Left ventricle myocardium inferior (tissue), 1 donor: ENCODE results near the gene CNTNAP2. TPM values are rescaled to one million over a fixed set of nuclear protein-coding genes. Genes with fewer than 3 reads are reported as not detected.

Experiments
- DNase-seq: peaks from one replicate; pipeline ENCODE4 v3.0.0-alpha.2; 2020
- H3K27ac ChIP-seq: fragments of 200-600 bp; replicated peaks from 2 replicates; pipeline ENCODE4 v1.8.0; 2021
- H3K27me3 ChIP-seq: fragments of 200-600 bp; 2 replicates; pipeline ENCODE4 v1.8.0; 2021; ENCODE audit warnings: low read depth
- H3K36me3 ChIP-seq: fragments of 200-600 bp; 2 replicates; pipeline ENCODE4 v1.8.0; 2021
- H3K4me1 ChIP-seq: fragments of 200-600 bp; 2 replicates; pipeline ENCODE4 v1.8.0; 2021
- H3K4me3 ChIP-seq: fragments of 200-600 bp; 2 replicates; pipeline ENCODE4 v1.8.0; 2021; ENCODE audit warnings: mild to moderate bottlenecking, moderate library complexity
- H3K9me3 ChIP-seq: fragments of 200-600 bp; replicated peaks from 2 replicates; pipeline ENCODE4 v1.8.0; 2021
- CTCF ChIP-seq: fragments of 200-600 bp; IDR thresholded peaks from 2 replicates; pipeline ENCODE4 v1.8.0; 2021; ENCODE audit warnings: antibody characterized with exemption, mild to moderate bottlenecking, borderline replicate concordance
- intact Hi-C: fragments of 100-400 bp; cut with micrococcal nuclease; formaldehyde crosslinking; loops from one replicate; pipeline ENCODE4 v1.11.0; 2022
- total RNA-seq: library from RNA; stranded (reverse); fragmentation: NEBNext Ultra II Directional; extraction: Animal tissue kit (Norgen Biotek cat#: 25700); gene quantifications from one replicate; pipeline ENCODE4 v1.2.1, GENCODE V29; 2021
- donor health status: DM: no; HTN: yes; CAD: no; lungs with severe emphysema.

Gene CNTNAP2
- total RNA-seq, 1 donor from 2014 or later, result 0.99 TPM

DNA sequence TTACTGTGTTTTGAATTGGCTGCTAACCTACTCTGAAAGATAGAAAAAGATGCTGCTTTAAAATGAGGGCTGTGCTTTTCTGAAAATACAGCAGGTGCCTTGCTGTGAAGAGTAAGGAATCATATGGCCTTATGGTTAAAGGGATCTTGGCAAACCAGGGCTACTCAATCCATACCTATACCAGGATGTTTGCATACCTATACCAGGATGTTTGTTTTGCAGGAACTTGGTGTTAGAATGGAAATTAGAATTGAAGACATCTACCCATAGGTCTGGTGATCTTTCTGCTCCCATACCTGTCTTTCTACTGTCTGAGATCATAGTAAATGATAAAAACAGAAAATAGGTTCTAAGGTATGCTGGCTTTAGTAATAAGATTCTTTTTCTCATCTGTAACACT, 2273.8 kb downstream of the CNTNAP2 start:
- intact Hi-C loops, result no loop called here
- Histone ChIP-seq H3K36me3 (no peaks in the 10 kb centered on the region), H3K4me1 (no peaks in the 10 kb centered on the region), H3K27me3 (peaks cover 15% of the 10 kb centered on the region), H3K9me3 (no peaks in the 10 kb centered on the region), H3K27ac (no peak overlapping the region), H3K4me3 (no peak overlapping the region)
- no peak for DNase-seq
- TF ChIP-seq CTCF, result no peak

GRCh38 chr7:148391591-148391990, 2275.0 kb downstream of the CNTNAP2 start:
- H3K27me3 ChIP-seq, result peaks cover 27% of the 10 kb centered on the region
- H3K4me1 ChIP-seq, result no peaks in the 10 kb centered on the region
- no peak for TF ChIP-seq CTCF
- no peak for DNase-seq
- H3K4me3 ChIP-seq, result no peak overlapping the region
- intact Hi-C loops, result no loop called here
- no peak overlapping the region for H3K27ac ChIP-seq
- H3K9me3 ChIP-seq, result no peaks in the 10 kb centered on the region
- no peaks in the 10 kb centered on the region for H3K36me3 ChIP-seq

DNA sequence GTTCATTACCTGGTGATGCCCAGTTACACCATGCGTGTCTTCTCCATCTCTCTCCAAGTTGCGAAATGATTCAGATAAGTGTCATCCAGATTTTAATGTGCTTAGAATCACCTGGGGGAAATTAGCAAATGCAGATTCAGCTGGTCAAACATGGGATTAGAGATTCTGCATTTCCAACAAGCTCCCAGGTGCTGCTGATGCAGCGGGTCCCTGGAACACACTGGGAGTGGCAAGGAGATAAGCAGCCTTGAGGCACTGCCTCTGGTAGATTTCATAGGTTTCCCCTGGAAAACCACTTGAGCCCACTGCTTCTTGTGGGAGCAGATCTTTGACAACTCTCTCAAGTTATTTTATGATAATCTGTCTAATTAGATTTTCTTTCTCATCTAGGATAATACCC, 2278.0 kb downstream of the CNTNAP2 start:
- Histone ChIP-seq H3K9me3 (no peaks in the 10 kb centered on the region), H3K27ac (no peak overlapping the region), H3K4me1 (no peaks in the 10 kb centered on the region), H3K27me3 (peaks cover 57% of the 10 kb centered on the region), H3K4me3 (no peak overlapping the region), H3K36me3 (no peaks in the 10 kb centered on the region)
- DNase-seq, result no peak
- TF ChIP-seq CTCF, result no peak
- intact Hi-C loops, result no loop called here

- intact Hi-C loops, result no loop called here
- Histone ChIP-seq H3K4me1 (no peaks in the 10 kb centered on the region), H3K27me3 (peaks cover 65% of the 10 kb centered on the region), H3K4me3 (no peak overlapping the region), H3K9me3 (no peaks in the 10 kb centered on the region), H3K27ac (no peak overlapping the region), H3K36me3 (no peaks in the 10 kb centered on the region)
- no peak for DNase-seq
- no peak for TF ChIP-seq CTCF
Measured at GRCh38 chr7:148395352-148395811, 2278.8 kb downstream of the CNTNAP2 start.

GRCh38 chr7:148395990-148396716, 2279.6 kb downstream of the CNTNAP2 start:
- intact Hi-C loops, result no loop called here
- DNase-seq, result no peak
- H3K36me3 ChIP-seq, result no peaks in the 10 kb centered on the region
- no peak overlapping the region for H3K4me3 ChIP-seq
- no peak overlapping the region for H3K27ac ChIP-seq
- no peaks in the 10 kb centered on the region for H3K4me1 ChIP-seq
- peaks cover 72% of the 10 kb centered on the region for H3K27me3 ChIP-seq
- H3K9me3 ChIP-seq, result no peaks in the 10 kb centered on the region
- TF ChIP-seq CTCF, result no peak
